IPS-NIHi7 (cell line): ENCODE measurements around the gene CAMK2D.

Experiments used
- DNase-seq: peaks from one replicate; pipeline ENCODE4 v3.0.0; 2012; ENCODE audit warnings: mixed read lengths; ENCODE audit errors: extremely low spot score

Gene CAMK2D

GRCh38 chr4:113682730-113683537 lies 78.6 kb downstream of the CAMK2D start:
- DNase-seq = no peak

GRCh38 chr4:113678641-113679040 lies 82.9 kb downstream of the CAMK2D start:
- no peak for DNase-seq

- no peak for DNase-seq
Measured at GRCh38 chr4:113677325-113677724, 84.2 kb downstream of the CAMK2D start.

GRCh38 chr4:113675731-113676697 lies 85.5 kb downstream of the CAMK2D start:
- DNase-seq = no peak

- no peak for DNase-seq
Measured at GRCh38 chr4:113674733-113675132, 86.8 kb downstream of the CAMK2D start.

GRCh38 chr4:113674251-113674650 lies 87.3 kb downstream of the CAMK2D start:
- no peak for DNase-seq

- peak; percentile 60 for DNase-seq
Measured at GRCh38 chr4:113673450-113673849, 88.1 kb downstream of the CAMK2D start.

- no peak for DNase-seq
Measured at GRCh38 chr4:113666386-113667114, 95.0 kb downstream of the CAMK2D start.

GRCh38 chr4:113665036-113665435 lies 96.5 kb downstream of the CAMK2D start:
- DNase-seq = no peak

GRCh38 chr4:113662581-113662980 lies 99.0 kb downstream of the CAMK2D start:
- no peak for DNase-seq

GRCh38 chr4:113659127-113659526 lies 102.4 kb downstream of the CAMK2D start:
- no peak for DNase-seq

- DNase-seq = no peak
Measured at GRCh38 chr4:113657586-113658233, 103.8 kb downstream of the CAMK2D start.

- no peak for DNase-seq
Measured at GRCh38 chr4:113653871-113654270, 107.7 kb downstream of the CAMK2D start.

GRCh38 chr4:113646442-113646822 lies 115.1 kb downstream of the CAMK2D start:
- DNase-seq = peak; percentile 64

GRCh38 chr4:113645771-113646441 lies 115.6 kb downstream of the CAMK2D start:
- DNase-seq = peak; percentile 66

GRCh38 chr4:113645288-113645687 lies 116.2 kb downstream of the CAMK2D start:
- DNase-seq = no peak

- DNase-seq = no peak
Measured at GRCh38 chr4:113644398-113644797, 117.1 kb downstream of the CAMK2D start.

- no peak for DNase-seq
Measured at GRCh38 chr4:113643505-113643904, 118.0 kb downstream of the CAMK2D start.

- no peak for DNase-seq
Measured at GRCh38 chr4:113641025-113641431, 120.5 kb downstream of the CAMK2D start.

GRCh38 chr4:113639326-113639725 lies 122.2 kb downstream of the CAMK2D start:
- DNase-seq = no peak

- no peak for DNase-seq
Measured at GRCh38 chr4:113638562-113638832, 123.0 kb downstream of the CAMK2D start.
